ENCODE measurements around the gene MAPKAPK3.

MAPKAPK3 gene

GRCh38 chr3:50607271-50608091, 9.5 kb upstream of the MAPKAPK3 start:
- DNase-seq (ENCODE audit: low read depth in 1 of 2, low spot score in 1 of 2), result no peak

GRCh38 chr3:50608278-50608677, 8.7 kb upstream of the MAPKAPK3 start:
- DNase-seq (ENCODE audit: low read depth in 1 of 2, low spot score in 1 of 2), result no peak

- no peak for DNase-seq (ENCODE audit: low read depth in 1 of 2, low spot score in 1 of 2)
Measured at GRCh38 chr3:50609071-50609762, 7.7 kb upstream of the MAPKAPK3 start.

- DNase-seq (ENCODE audit: low read depth in 1 of 2, low spot score in 1 of 2), result peak in 1 of 2 donors; percentile 9
Measured at GRCh38 chr3:50609763-50610085, 7.2 kb upstream of the MAPKAPK3 start.

- peak in 1 of 2 donors; percentile 19 for DNase-seq (ENCODE audit: low read depth in 1 of 2, low spot score in 1 of 2)
Measured at GRCh38 chr3:50610181-50610971, 6.6 kb upstream of the MAPKAPK3 start.

- DNase-seq (ENCODE audit: low read depth in 1 of 2, low spot score in 1 of 2), result no peak
Measured at GRCh38 chr3:50610992-50611463, 5.9 kb upstream of the MAPKAPK3 start.

GRCh38 chr3:50611464-50612233, 5.3 kb upstream of the MAPKAPK3 start, which contains the start of gene CISH:
TSS of gene CISH (minus strand) at chr3:50611774. CDS start at chr3:50611650, 124 bp downstream.
- peak; percentile 98 for DNase-seq (ENCODE audit: low read depth in 1 of 2, low spot score in 1 of 2)

GRCh38 chr3:50612234-50612882, 4.6 kb upstream of the MAPKAPK3 start:
- DNase-seq (ENCODE audit: low read depth in 1 of 2, low spot score in 1 of 2), result peak in 1 of 2 donors; percentile 11

- DNase-seq (ENCODE audit: low read depth in 1 of 2, low spot score in 1 of 2), result no peak
Measured at GRCh38 chr3:50612970-50613846, 3.7 kb upstream of the MAPKAPK3 start.

GRCh38 chr3:50615190-50615589, 1.8 kb upstream of the MAPKAPK3 start:
- DNase-seq (ENCODE audit: low read depth in 1 of 2, low spot score in 1 of 2), result no peak

- peak; percentile 69 to 71 for DNase-seq (ENCODE audit: low read depth in 1 of 2, low spot score in 1 of 2)
Measured at GRCh38 chr3:50616003-50616769, 765 bp upstream of the MAPKAPK3 start.

GRCh38 chr3:50616770-50617095, 218 bp upstream of the MAPKAPK3 start:
- peak; percentile 91 to 93 for DNase-seq (ENCODE audit: low read depth in 1 of 2, low spot score in 1 of 2)

GRCh38 chr3:50617911-50618481, 1.0 kb downstream of the MAPKAPK3 start:
- no peak for DNase-seq (ENCODE audit: low read depth in 1 of 2, low spot score in 1 of 2)

- no peak for DNase-seq (ENCODE audit: low read depth in 1 of 2, low spot score in 1 of 2)
Measured at GRCh38 chr3:50620420-50620819, 3.5 kb downstream of the MAPKAPK3 start.

GRCh38 chr3:50620820-50621219, 3.9 kb downstream of the MAPKAPK3 start:
- no peak for DNase-seq (ENCODE audit: low read depth in 1 of 2, low spot score in 1 of 2)

GRCh38 chr3:50622881-50623280, 5.9 kb downstream of the MAPKAPK3 start:
- DNase-seq (ENCODE audit: low read depth in 1 of 2, low spot score in 1 of 2), result no peak

- DNase-seq (ENCODE audit: low read depth in 1 of 2, low spot score in 1 of 2), result peak; percentile 16 to 25
Measured at GRCh38 chr3:50623840-50624474, 7.0 kb downstream of the MAPKAPK3 start.

GRCh38 chr3:50624634-50625033, 7.7 kb downstream of the MAPKAPK3 start:
- no peak for DNase-seq (ENCODE audit: low read depth in 1 of 2, low spot score in 1 of 2)

Data from stimulated activated CD4-positive, alpha-beta T cell treated with anti-CD3 and anti-CD28 coated beads, Interleukin-15, amount 100 ng/mL, for 1 hour (primary cell).